Measurements from ENCODE around the gene KLF5.

The KLF5 gene

GRCh38 chr13:73035660-73036059 is 23.1 kb upstream of the KLF5 start:
- no peak for DNase-seq (ENCODE audit: low read depth, low spot score)
- TF ChIP-seq, protein P1, sequence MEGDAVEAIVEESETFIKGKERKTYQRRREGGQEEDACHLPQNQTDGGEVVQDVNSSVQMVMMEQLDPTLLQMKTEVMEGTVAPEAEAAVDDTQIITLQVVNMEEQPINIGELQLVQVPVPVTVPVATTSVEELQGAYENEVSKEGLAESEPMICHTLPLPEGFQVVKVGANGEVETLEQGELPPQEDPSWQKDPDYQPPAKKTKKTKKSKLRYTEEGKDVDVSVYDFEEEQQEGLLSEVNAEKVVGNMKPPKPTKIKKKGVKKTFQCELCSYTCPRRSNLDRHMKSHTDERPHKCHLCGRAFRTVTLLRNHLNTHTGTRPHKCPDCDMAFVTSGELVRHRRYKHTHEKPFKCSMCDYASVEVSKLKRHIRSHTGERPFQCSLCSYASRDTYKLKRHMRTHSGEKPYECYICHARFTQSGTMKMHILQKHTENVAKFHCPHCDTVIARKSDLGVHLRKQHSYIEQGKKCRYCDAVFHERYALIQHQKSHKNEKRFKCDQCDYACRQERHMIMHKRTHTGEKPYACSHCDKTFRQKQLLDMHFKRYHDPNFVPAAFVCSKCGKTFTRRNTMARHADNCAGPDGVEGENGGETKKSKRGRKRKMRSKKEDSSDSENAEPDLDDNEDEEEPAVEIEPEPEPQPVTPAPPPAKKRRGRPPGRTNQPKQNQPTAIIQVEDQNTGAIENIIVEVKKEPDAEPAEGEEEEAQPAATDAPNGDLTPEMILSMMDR (IDR thresholded peaks at IDR 0.05; ENCODE audit: low read depth, low read length), result no peak
- H3K4me3 ChIP-seq (ENCODE audit: low read depth, low read length), result no peak overlapping the region
- in situ Hi-C loops (cut with HindIII; ENCODE audit: low sequenced_read_pairs), result no loop called here

DNA sequence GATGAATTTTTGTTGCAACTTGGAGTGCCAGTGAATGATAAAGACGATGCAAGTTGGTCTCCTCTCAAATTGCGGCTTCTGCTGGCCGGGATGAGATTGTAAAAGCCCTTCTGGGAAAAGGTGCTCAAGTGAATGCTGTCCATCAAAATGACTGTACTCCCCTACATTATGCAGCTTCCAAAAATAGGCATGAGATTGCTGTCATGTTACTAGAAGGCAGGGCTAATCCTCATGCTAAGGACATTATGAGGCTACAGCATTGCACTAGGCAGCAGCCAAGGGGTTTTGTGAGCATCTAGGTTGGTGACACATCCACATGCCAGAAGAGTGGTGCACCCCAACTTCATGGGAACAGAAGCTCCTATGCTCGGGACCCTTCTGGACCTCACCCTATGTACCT is 22.2 kb upstream of the KLF5 start:
- in situ Hi-C loops (cut with HindIII; ENCODE audit: low sequenced_read_pairs), result no loop called here
- DNase-seq (ENCODE audit: low read depth, low spot score), result no peak
- TF ChIP-seq, protein P1 (IDR thresholded peaks at IDR 0.05; ENCODE audit: low read depth, low read length), result no peak
- no peak overlapping the region for H3K4me3 ChIP-seq (ENCODE audit: low read depth, low read length)

DNA sequence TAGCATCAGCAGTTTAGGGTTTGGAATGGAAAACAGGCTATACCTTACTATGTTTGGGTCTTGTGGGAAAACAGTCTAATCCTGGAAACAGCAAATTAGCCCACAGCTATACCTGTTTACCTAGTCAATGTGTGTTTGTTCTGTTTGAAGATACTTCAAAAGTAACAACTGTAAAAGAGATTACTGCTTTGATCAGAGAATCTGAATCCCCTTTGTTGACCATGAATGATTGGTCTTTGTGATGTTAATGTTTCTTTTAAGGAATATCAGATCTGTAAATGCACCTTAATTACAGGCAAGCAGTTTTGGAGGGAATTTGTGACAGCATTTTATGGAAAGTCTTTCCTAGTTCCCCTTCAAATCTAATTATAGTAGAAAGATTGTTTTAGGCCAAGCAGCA is 20.7 kb upstream of the KLF5 start:
- in situ Hi-C loops (cut with HindIII; ENCODE audit: low sequenced_read_pairs), result no loop called here
- TF ChIP-seq, protein P1 (IDR thresholded peaks at IDR 0.05; ENCODE audit: low read depth, low read length), result no peak
- DNase-seq (ENCODE audit: low read depth, low spot score), result no peak
- no peak overlapping the region for H3K4me3 ChIP-seq (ENCODE audit: low read depth, low read length)

DNA sequence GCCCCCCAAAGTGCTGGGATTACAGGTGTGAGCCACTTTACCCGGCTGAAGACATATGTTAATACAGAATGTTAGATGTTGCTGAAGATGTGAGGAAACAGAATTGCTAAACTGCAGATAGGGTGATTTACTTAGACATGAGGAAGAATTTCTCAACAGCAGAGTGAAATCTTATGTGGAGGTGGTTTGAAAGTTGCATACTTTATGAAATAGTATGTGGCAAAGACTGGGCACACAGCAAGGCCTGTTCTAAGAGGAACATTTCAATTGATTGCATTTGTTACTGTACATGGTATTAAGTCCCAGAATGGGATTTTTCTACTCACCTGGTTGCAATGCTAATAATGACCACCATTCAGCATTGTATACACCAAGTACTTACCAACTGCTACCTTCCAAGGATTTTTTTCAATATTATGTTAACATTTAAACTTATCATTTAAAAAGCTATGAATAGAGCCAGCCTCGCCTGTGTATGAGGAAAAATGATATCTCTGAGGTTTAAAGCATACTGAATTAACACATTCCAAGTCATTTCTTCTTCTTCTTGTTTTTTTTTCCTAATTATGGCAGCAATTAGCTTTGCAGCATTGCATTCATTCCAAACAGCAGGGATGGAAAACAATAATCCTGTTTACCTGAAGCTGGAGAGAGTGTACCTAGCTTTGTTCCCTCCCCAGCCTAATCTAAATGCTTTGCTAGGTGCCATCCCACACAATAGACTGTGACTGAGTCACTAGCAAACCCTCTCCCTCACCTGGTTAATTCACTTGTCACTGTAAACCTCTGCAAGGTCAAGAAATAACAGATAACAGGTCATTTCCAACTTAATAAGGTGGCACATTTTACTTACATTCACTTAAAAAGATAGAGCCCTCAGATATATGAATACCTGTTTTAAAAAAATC is 19.4 kb upstream of the KLF5 start:
- in situ Hi-C loops (cut with HindIII; ENCODE audit: low sequenced_read_pairs), result no loop called here
- H3K4me3 ChIP-seq (ENCODE audit: low read depth, low read length), result no peak overlapping the region
- TF ChIP-seq, protein P1 (IDR thresholded peaks at IDR 0.05; ENCODE audit: low read depth, low read length), result no peak
- no peak for DNase-seq (ENCODE audit: low read depth, low spot score)

DNA sequence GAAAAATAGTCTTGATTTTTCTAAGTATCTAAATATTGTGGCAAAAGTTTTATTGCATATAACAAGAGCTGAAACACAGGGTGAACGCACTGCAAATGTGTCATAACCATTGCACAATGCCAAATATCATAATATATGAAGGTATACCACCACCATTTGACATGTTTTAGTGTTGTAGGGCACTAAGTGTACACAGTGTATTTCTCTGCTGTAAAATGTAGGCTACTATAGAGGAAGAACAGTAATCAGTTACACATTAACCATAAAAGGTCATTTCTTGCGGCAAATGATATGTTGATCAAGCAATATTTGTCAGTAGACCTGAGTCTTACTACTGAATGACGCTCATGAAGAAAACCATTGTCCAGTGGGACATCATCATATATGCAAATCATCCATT is 18.3 kb upstream of the KLF5 start:
- TF ChIP-seq, protein P1 (IDR thresholded peaks at IDR 0.05; ENCODE audit: low read depth, low read length), result no peak
- in situ Hi-C loops (cut with HindIII; ENCODE audit: low sequenced_read_pairs), result no loop called here
- no peak overlapping the region for H3K4me3 ChIP-seq (ENCODE audit: low read depth, low read length)
- no peak for DNase-seq (ENCODE audit: low read depth, low spot score)

DNA sequence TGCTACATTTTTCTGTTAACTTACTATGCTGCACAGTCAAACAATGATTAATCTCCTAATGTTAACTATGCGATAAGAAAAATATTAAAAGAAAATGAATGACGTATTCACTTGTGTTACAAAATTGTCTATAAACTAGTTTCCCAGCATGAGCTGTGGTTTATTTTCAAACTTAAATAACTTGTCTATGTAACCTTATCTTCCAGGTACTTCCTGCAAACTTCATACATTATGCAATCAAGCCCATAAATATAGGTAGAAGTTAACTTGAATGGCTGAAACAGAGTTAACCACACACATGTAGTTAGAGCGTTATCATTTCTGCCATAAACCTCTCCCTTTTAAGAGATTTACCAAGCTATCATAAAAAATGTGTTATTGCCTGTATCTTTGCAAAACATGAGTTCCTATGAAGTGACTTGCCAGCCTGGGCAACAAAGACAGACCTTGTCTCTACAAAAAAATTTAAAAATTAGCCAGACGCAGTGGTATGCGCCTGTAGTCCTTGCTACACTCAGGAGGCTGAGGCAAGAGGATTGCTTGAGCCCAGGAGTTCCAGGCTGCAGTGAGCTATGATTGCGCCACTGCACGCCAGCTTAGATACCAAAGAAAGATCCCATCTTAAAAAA is 17.7 kb upstream of the KLF5 start:
- in situ Hi-C loops (cut with HindIII; ENCODE audit: low sequenced_read_pairs), result no loop called here
- no peak overlapping the region for H3K4me3 ChIP-seq (ENCODE audit: low read depth, low read length)
- no peak for DNase-seq (ENCODE audit: low read depth, low spot score)
- TF ChIP-seq, protein P1 (IDR thresholded peaks at IDR 0.05; ENCODE audit: low read depth, low read length), result no peak

Measured in astrocyte of the spinal cord (primary cell).